Keratinocyte (primary cell): Measurements from ENCODE around the gene BBS1. TPM values are rescaled to one million over a fixed set of nuclear protein-coding genes. Genes with fewer than 3 reads are reported as not detected.

ENCODE experiments used
- DNase-seq: peaks from one replicate; pipeline ENCODE4 v3.0.0-alpha.2; 2011; ENCODE audit warnings: low read depth, missing footprints, low spot score
- FAIRE-seq: peaks from 2 replicates; lab custom pipeline; 2011; peaks lifted over from hg19 to GRCh38; lab: Jason Lieb, UNC
- H2AFZ ChIP-seq: 2 replicates; pipeline ENCODE4 v1.6.0; 2012; ENCODE audit warnings: low read length, control low read depth, inconsistent platforms; ENCODE audit not compliant: control insufficient read depth
- H3K27ac ChIP-seq: 2 replicates; pipeline ENCODE4 v1.5.1; 2011; ENCODE audit warnings: low read length; ENCODE audit not compliant: control insufficient read depth, insufficient read depth
- H3K27me3 ChIP-seq: 3 replicates; pipeline ENCODE4 v1.6.0; 2011; ENCODE audit warnings: low read length; ENCODE audit not compliant: control insufficient read depth, insufficient read depth; ENCODE audit errors: extremely low read depth
- H3K36me3 ChIP-seq, 2 experiments: 2 replicates in 1 of 2; 3 replicates in 1 of 2; pipeline ENCODE4 v1.5.1; 2011; ENCODE audit warnings: low read length in 2 of 2, mild to moderate bottlenecking in 1 of 2; ENCODE audit not compliant: control insufficient read depth in 2 of 2, insufficient read depth in 2 of 2; ENCODE audit errors: extremely low read depth in 1 of 2
- H3K4me1 ChIP-seq: 3 replicates; pipeline ENCODE4 v1.5.1; 2011; ENCODE audit warnings: low read length; ENCODE audit not compliant: control insufficient read depth, insufficient read depth; ENCODE audit errors: extremely low read depth
- H3K4me2 ChIP-seq: 3 replicates; pipeline ENCODE4 v1.6.0; 2011; ENCODE audit warnings: low read depth, low read length; ENCODE audit not compliant: control insufficient read depth, insufficient read depth; ENCODE audit errors: extremely low read depth
- H3K4me3 ChIP-seq, 3 experiments: fragments of 200-600 bp in 1 of 3; sonication (generic) in 1 of 3; 2 replicates in 2 of 3; 3 replicates in 1 of 3; pipeline ENCODE4 v1.5.1; 2011 to 2016; ENCODE audit warnings: low read length in 3 of 3, mild to moderate bottlenecking in 3 of 3, control low read depth in 2 of 3, inconsistent platforms in 1 of 3, low read depth in 1 of 3, mixed read lengths in 1 of 3, mixed run types in 1 of 3, moderate library complexity in 1 of 3; ENCODE audit not compliant: control insufficient read depth in 2 of 3, insufficient read depth in 2 of 3; ENCODE audit errors: extremely low read depth in 1 of 3
- H3K79me2 ChIP-seq: 2 replicates; pipeline ENCODE4 v1.6.0; 2012; ENCODE audit warnings: low read length; ENCODE audit not compliant: control insufficient read depth, insufficient read depth
- H3K9ac ChIP-seq: 3 replicates; pipeline ENCODE4 v1.6.0; 2011; ENCODE audit warnings: low read length; ENCODE audit not compliant: control insufficient read depth, insufficient read depth; ENCODE audit errors: extremely low read depth
- H3K9me1 ChIP-seq: 3 replicates; pipeline ENCODE4 v1.6.0; 2011; ENCODE audit warnings: low read length; ENCODE audit not compliant: control insufficient read depth, insufficient read depth; ENCODE audit errors: extremely low read depth
- H3K9me3 ChIP-seq: 2 replicates; pipeline ENCODE4 v1.5.1; 2012; ENCODE audit warnings: low read depth, low read length; ENCODE audit not compliant: control insufficient read depth
- H4K20me1 ChIP-seq: 3 replicates; pipeline ENCODE4 v1.6.0; 2011; ENCODE audit warnings: low read length; ENCODE audit not compliant: control insufficient read depth, insufficient read depth; ENCODE audit errors: extremely low read depth
- CTCF ChIP-seq, 3 experiments: IDR thresholded peaks in 1 of 3; conservative IDR thresholded peaks in 1 of 3; optimal IDR thresholded peaks in 1 of 3; 2 replicates in 2 of 3; 3 replicates in 1 of 3; pipeline versions ENCODE3 to v1.5.1; 2011; ENCODE audit warnings: low read length in 3 of 3, mild to moderate bottlenecking in 3 of 3, moderate library complexity in 2 of 3, control low read depth in 1 of 3, inconsistent platforms in 1 of 3; ENCODE audit not compliant: insufficient read depth in 2 of 3; ENCODE audit errors: extremely low read depth in 1 of 3
- EZH2 ChIP-seq: IDR thresholded peaks from one replicate; pipeline ENCODE4 v1.6.1; 2012; ENCODE audit warnings: inconsistent platforms, mild to moderate bottlenecking, low read length, moderate library complexity
- dilution Hi-C: fragments of 300-500 bp; cut with MboI; formaldehyde crosslinking; loops from one replicate; pipeline ENCODE4 v1.7.0; 2020; ENCODE audit warnings: low sequenced_read_pairs; ENCODE audit not compliant: extremely low pct_ligation_motif_present
- polyA plus RNA-seq, 5 experiments: library from polyadenylated mRNA; depleted of rRNA in 3 of 5; stranded (reverse) in 3 of 5; stranded (forward) in 1 of 5; unstranded in 1 of 5; fragments of >200 nt; gene quantifications; 1 replicate in 1 of 5; 2 replicates in 3 of 5; 3 replicates in 1 of 5; pipeline versions ENCODE4 v1.2.1 to v1.2.3, GENCODE V29; 2011 to 2012; ENCODE audit warnings: missing spikeins in 2 of 5, low read depth in 1 of 5, low replicate concordance in 1 of 5

The BBS1 gene
- polyA plus RNA-seq, 1 donor (not counting 4 experiments of a cell fraction or from before 2014, with no cell fraction given) = 11.7 TPM

- Histone ChIP-seq H3K4me2 (no peak overlapping the region), H3K9ac (no peak overlapping the region), H3K4me3 (no peak overlapping the region), H3K9me1 (no peaks in the 10 kb centered on the region), H3K4me1 (no peaks in the 10 kb centered on the region), H2AFZ (no peak overlapping the region), H3K27me3 (no peaks in the 10 kb centered on the region), H4K20me1 (no peaks in the 10 kb centered on the region), H3K36me3 (peaks cover 27 to 32% of the 10 kb centered on the region in 2 experiments), H3K9me3 (no peaks in the 10 kb centered on the region), H3K27ac (no peak overlapping the region), H3K79me2 (no peaks in the 10 kb centered on the region)
- TF ChIP-seq EZH2 (no peak), CTCF (optimal IDR thresholded peaks at IDR 0.05 in 1 of 3, IDR thresholded peaks at IDR 0.05 in 1 of 3, conservative IDR thresholded peaks at IDR 0.05 in 1 of 3; ENCODE audit: extremely low read depth in 1 of 3, insufficient read depth in 2 of 3, low read length in 3 of 3) (no peak)
- DNase-seq (no peak), FAIRE-seq (no peak)
- dilution Hi-C loops = no loop called here
Measured at GRCh38 chr11:66497206-66497605, 13.2 kb upstream of the BBS1 start.

- Histone ChIP-seq H4K20me1 (no peaks in the 10 kb centered on the region), H3K9me1 (no peaks in the 10 kb centered on the region), H3K36me3 (peaks cover 19 to 24% of the 10 kb centered on the region in 2 experiments), H3K9me3 (no peaks in the 10 kb centered on the region), H3K4me3 (no peak overlapping the region), H3K27ac (no peak overlapping the region), H3K79me2 (no peaks in the 10 kb centered on the region), H3K4me2 (no peak overlapping the region), H2AFZ (no peak overlapping the region), H3K27me3 (no peaks in the 10 kb centered on the region), H3K4me1 (no peaks in the 10 kb centered on the region), H3K9ac (no peak overlapping the region)
- dilution Hi-C loops = no loop called here
- no peak for FAIRE-seq
- no peak for DNase-seq
- TF ChIP-seq EZH2 (no peak), CTCF (optimal IDR thresholded peaks at IDR 0.05 in 1 of 3, IDR thresholded peaks at IDR 0.05 in 1 of 3, conservative IDR thresholded peaks at IDR 0.05 in 1 of 3; ENCODE audit: extremely low read depth in 1 of 3, insufficient read depth in 2 of 3, low read length in 3 of 3) (no peak)
Measured at GRCh38 chr11:66498506-66498905, 11.9 kb upstream of the BBS1 start.
